ENCODE results near the gene EIF2AK2. TPM values are rescaled to one million over a fixed set of nuclear protein-coding genes. Genes with fewer than 3 reads are reported as not detected.
A peak's percentile ranks its signal among the peaks of the same experiment; 100 is the strongest.

Gene EIF2AK2
- total RNA-seq, 2 experiments from 2014 or later: 113 to 117 TPM

DNA sequence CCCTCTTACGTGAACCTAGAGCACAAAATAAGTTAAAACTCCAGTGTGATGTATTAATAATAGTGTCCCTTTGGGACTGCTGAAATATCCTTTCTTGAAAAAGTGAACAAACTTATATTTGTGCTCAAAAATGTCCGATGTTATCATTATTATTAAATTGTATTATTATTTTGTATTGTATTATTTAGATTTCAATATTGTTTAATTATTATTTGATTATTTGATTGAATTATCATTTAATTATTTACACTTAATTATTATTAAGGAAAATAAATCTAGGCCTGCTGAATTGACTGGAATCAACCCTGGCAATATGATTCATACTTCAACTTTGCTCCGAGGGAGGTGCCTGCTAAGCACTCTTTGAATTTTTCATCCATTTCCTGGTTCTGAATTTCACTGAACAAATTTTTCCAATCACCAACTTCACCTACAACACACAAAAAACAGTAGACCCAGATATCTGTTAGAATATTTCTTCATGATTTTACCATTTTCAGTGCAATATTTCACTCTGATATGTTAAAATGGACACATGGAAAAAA is 10.9 kb upstream of the EIF2AK2 start:
- no peak overlapping the region for H3K4me3 Mint-ChIP-seq
- H3K27ac Mint-ChIP-seq: no peak overlapping the region
- no peak for ATAC-seq
- DNase-seq: no peak
- CTCF ChIA-PET: interaction anchor here (0.7 to 3.3 kb wide), 14 partner anchors 9 to 229 kb away, joined by 3 to 24 read pairs (median 5); partner anchors contain the start of gene EIF2AK2
- no peaks in the 10 kb centered on the region for H3K27me3 Mint-ChIP-seq (ENCODE audit: low read depth)
- H3K4me1 Mint-ChIP-seq (ENCODE audit: low read depth): no peaks in the 10 kb centered on the region
- peaks cover 19% of the 10 kb centered on the region for H3K9me3 Mint-ChIP-seq (ENCODE audit: insufficient read depth)
- peaks cover 10% of the 10 kb centered on the region for H3K36me3 Mint-ChIP-seq (ENCODE audit: low read depth)
- POLR2A ChIA-PET: interaction anchor here (0.6 to 1.1 kb wide), 2 partner anchors 10 to 96 kb away, joined by 3 read pairs; no protein-coding TSS in a partner anchor

DNA sequence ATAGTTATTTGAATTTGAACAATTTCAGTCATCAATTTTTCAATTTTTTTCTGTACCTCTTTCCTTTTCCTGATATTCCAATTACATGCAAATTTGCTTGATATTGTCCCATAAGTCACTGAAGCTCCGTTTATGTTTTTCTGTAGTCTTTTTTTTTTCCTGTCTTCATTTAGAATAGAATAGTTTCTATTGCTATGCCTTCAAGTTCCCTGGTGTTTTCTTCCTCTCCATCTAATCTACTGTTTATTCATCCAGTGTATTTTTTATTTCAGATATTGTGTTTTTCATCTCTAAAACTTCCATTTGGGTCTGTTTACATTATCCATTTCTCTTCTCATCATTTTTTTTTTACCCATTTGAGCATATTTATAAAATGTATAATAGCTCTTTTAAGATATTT is 8.0 kb upstream of the EIF2AK2 start:
- H3K4me1 Mint-ChIP-seq (ENCODE audit: low read depth): peaks cover 3% of the 10 kb centered on the region
- H3K27ac Mint-ChIP-seq: no peak overlapping the region
- peaks cover 19% of the 10 kb centered on the region for H3K9me3 Mint-ChIP-seq (ENCODE audit: insufficient read depth)
- H3K27me3 Mint-ChIP-seq (ENCODE audit: low read depth): no peaks in the 10 kb centered on the region
- H3K4me3 Mint-ChIP-seq: no peak overlapping the region
- peaks cover 10% of the 10 kb centered on the region for H3K36me3 Mint-ChIP-seq (ENCODE audit: low read depth)
- CTCF ChIA-PET: no interaction called here
- DNase-seq (no peak), ATAC-seq (no peak)
- POLR2A ChIA-PET: no interaction called here

DNA sequence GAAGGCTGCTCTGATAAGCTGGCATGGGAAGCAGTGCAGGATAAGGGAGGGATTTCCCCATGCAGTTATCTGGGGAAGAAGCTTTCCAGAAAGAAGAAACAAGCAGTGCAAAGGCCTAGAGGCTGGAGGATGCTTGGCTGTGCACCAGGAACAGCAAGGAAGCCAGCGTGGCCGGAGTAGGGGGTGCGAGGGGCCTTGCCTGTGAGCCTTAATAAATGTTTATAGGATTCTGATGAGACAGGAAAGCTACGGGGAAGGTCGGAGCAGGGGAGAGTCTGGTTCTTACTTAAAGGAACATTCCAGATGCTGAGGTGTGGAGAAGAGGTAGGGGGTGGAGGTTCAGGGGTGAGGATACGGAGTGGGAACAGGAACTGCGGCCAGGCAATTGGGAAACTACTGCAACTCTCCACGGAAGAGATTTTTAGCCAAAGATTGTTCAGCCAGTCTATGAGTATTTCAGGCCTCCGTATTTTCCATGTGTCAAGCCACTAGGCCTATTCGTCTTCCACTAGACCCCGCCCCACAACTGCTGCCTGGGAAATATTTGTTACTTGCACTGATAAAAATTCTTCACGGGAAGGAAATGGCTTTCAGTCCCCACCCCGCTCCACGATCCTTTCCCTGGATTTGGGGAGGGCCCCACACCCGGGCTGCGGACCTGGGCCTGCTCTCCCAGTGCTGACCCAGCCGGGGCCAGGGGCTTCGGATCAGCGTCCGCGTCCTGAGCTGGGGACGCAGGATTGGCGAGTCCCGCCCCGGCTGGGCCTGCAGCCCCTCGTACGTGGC is 516 bp downstream of the EIF2AK2 start:
- Mint-ChIP-seq H3K36me3 (ENCODE audit: low read depth) (peaks cover 46% of the 10 kb centered on the region), H3K4me1 (ENCODE audit: low read depth) (peaks cover 51% of the 10 kb centered on the region), H3K27me3 (ENCODE audit: low read depth) (no peaks in the 10 kb centered on the region), H3K27ac (peak overlapping the region; percentile 98), H3K9me3 (ENCODE audit: insufficient read depth) (no peaks in the 10 kb centered on the region), H3K4me3 (peak overlapping the region; percentile 98)
- peak; percentile 57 for DNase-seq
- CTCF ChIA-PET: interaction anchor here (0.8 to 3.3 kb wide), 2 partner anchors 12 to 76 kb away, joined by 3 to 24 read pairs; no protein-coding TSS in a partner anchor
- POLR2A ChIA-PET: interaction anchor here (0.6 to 2.7 kb wide), 14 partner anchors 8 to 1872 kb away, joined by 3 to 12 read pairs (median 4); partner anchors contain the start of genes CEBPZ, CEBPZOS, HNRNPLL and NDUFAF7
- peak; percentile 36 for ATAC-seq

DNA sequence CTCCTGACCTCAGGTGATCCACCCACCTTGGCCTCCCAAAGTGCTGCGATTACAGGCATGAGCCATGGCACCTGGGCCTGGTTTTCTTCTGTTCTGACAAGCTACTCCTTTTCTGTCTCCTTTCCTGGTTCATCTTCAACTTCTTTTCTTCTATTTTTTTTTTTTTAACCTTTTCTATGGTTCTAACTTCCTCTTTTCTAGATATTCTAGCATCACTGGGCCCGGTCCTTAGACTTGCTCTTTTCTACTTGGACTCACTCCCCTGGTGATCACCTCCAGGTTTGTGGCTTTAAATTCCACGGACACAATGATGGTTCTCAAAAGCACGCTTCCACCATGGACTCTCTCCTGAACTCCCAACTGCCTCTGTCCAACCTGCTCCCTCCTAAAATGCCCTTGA is 2.0 kb downstream of the EIF2AK2 start:
- H3K9me3 Mint-ChIP-seq (ENCODE audit: insufficient read depth): no peaks in the 10 kb centered on the region
- ATAC-seq (no peak), DNase-seq (no peak)
- peak overlapping the region; percentile 98 for H3K4me3 Mint-ChIP-seq
- H3K36me3 Mint-ChIP-seq (ENCODE audit: low read depth): peaks cover 57% of the 10 kb centered on the region
- ChIA-PET CTCF (no interaction called here), POLR2A (no interaction called here)
- H3K27ac Mint-ChIP-seq: peak overlapping the region; percentile 98
- H3K4me1 Mint-ChIP-seq (ENCODE audit: low read depth): peaks cover 58% of the 10 kb centered on the region
- no peaks in the 10 kb centered on the region for H3K27me3 Mint-ChIP-seq (ENCODE audit: low read depth)

DNA sequence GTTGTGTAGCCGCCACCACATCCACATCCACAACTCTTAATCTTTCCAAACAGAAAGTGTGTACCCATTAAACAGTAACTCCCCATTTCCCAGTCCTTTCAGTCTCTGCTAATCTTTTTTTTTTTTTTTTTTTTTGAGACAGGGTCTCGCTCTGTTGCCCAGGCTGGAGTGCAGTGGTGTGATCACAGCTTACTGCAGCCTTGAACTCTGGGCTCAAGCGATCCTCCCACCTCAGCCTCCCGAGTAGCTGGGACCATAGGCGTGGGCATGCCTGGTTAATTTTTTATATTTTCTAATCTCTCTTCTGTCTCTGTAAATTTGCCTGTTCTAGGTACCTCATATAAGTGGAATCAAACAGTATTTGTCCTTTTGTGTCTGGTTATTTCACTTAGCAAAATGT is 3.6 kb downstream of the EIF2AK2 start:
- Mint-ChIP-seq H3K4me3 (no peak overlapping the region), H3K4me1 (ENCODE audit: low read depth) (peaks cover 68% of the 10 kb centered on the region), H3K27me3 (ENCODE audit: low read depth) (no peaks in the 10 kb centered on the region), H3K9me3 (ENCODE audit: insufficient read depth) (no peaks in the 10 kb centered on the region), H3K27ac (no peak overlapping the region), H3K36me3 (ENCODE audit: low read depth) (peaks cover 69% of the 10 kb centered on the region)
- POLR2A ChIA-PET: no interaction called here
- ATAC-seq (no peak), DNase-seq (no peak)
- CTCF ChIA-PET: no interaction called here

DNA sequence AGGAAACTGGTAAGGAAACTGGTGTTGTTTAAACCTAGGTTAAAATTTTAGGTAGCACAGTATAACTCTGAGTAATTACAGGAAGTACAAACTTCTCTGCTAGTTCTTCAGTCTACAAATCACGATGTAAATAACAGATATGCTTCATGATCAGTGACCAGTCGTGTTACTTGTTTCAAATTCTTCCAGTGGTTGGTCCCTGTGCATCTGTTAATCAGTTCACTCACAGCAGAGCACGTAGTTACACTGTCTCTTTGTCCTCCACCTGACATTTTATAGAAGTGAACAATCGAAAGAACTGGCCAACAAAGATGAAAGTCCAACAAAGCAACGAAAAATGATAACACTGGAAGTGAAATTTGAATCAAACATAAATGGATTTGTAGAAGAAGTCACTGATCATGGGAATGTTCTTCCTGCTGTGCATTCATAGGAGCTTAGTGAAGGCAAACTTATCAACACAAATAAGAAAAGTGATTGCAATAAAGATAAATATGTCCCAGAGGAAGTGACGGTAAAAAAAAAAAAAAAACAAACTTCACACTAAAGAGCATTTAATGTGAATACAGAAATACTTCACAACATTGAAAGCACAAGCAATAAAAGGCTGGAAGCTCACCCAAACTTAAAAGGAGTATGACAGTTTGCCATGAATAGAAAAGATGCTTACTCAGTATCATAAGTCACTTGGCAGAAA is 7.0 kb downstream of the EIF2AK2 start:
- Mint-ChIP-seq H3K36me3 (ENCODE audit: low read depth) (peaks cover 75% of the 10 kb centered on the region), H3K4me1 (ENCODE audit: low read depth) (peaks cover 56% of the 10 kb centered on the region), H3K4me3 (no peak overlapping the region), H3K27me3 (ENCODE audit: low read depth) (no peaks in the 10 kb centered on the region), H3K9me3 (ENCODE audit: insufficient read depth) (no peaks in the 10 kb centered on the region), H3K27ac (peak overlapping the region; percentile 74)
- CTCF ChIA-PET: no interaction called here
- ATAC-seq (peak; percentile 32), DNase-seq (no peak)
- POLR2A ChIA-PET: no interaction called here

DNA sequence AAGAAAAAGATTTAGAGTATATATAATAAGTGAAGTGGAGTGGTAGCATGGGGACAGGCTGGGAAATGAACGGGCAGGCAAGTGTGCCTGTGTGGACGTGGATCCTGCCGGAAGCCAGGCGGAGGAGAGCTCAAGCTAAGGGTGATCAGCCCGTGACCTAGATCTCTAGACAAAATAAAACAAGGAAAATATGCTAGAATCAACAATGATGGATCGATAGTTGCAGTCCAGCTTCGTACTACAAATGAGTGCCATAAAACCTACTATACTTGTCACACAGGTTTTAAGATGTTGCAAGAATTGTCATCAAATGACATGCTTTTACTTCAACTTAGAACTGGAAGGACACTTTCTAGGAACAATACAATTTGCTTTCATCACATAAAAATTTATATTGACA is 8.5 kb downstream of the EIF2AK2 start:
- no peak for ATAC-seq
- no peak overlapping the region for H3K27ac Mint-ChIP-seq
- peaks cover 44% of the 10 kb centered on the region for H3K4me1 Mint-ChIP-seq (ENCODE audit: low read depth)
- H3K27me3 Mint-ChIP-seq (ENCODE audit: low read depth): no peaks in the 10 kb centered on the region
- H3K36me3 Mint-ChIP-seq (ENCODE audit: low read depth): peaks cover 71% of the 10 kb centered on the region
- no peak overlapping the region for H3K4me3 Mint-ChIP-seq
- no peaks in the 10 kb centered on the region for H3K9me3 Mint-ChIP-seq (ENCODE audit: insufficient read depth)
- POLR2A ChIA-PET: interaction anchor here (1.4 kb wide), 1 partner anchor 8 kb away, joined by 3 read pairs; the partner anchor contains the start of gene EIF2AK2
- CTCF ChIA-PET: no interaction called here
- no peak for DNase-seq

DNA sequence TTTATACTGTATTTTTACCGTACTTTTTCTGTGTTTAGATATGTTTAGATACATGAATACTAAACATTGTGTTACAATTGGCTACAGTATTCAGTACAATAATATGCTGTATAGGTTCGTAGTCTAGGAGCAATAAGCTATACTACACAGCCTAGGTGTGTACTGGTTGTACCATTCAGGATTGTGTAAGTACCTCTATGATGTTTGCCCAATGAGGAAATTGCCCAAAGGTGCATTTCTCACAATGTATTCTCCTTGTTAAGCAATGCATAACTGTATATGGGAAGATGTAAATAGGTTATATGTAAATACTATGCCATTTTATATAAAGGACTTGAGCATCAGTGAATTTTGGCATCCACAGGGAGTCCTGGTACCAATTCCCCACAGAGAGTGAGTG is 10.7 kb downstream of the EIF2AK2 start:
- ChIA-PET POLR2A (interaction anchor here (1.5 kb wide), 1 partner anchor 11 kb away, joined by 6 read pairs; the partner anchor contains the start of gene EIF2AK2), CTCF (no interaction called here)
- Mint-ChIP-seq H3K4me3 (no peak overlapping the region), H3K4me1 (ENCODE audit: low read depth) (peaks cover 26% of the 10 kb centered on the region), H3K27ac (no peak overlapping the region), H3K36me3 (ENCODE audit: low read depth) (peaks cover 65% of the 10 kb centered on the region), H3K9me3 (ENCODE audit: insufficient read depth) (no peaks in the 10 kb centered on the region), H3K27me3 (ENCODE audit: low read depth) (no peaks in the 10 kb centered on the region)
- no peak for DNase-seq
- ATAC-seq: no peak

DNA sequence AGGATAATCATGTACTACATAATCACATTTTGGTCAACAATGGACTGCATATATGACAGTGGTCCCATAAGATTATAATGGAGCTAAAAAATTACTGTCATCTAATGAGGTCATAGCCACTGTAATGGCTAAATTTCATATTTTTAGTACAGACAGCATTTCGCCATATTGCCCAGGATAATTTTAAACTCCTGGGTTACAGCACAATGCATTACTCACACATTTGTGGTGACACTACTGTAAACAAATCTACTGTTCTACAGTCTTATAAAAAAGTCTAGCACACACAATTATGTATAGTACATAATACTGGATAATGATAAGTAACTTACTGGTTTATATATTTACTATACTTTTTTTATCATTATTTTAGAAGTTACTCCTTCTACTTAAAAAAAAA is 12.8 kb downstream of the EIF2AK2 start:
- Mint-ChIP-seq H3K4me3 (no peak overlapping the region), H3K36me3 (ENCODE audit: low read depth) (peaks cover 68% of the 10 kb centered on the region), H3K27me3 (ENCODE audit: low read depth) (no peaks in the 10 kb centered on the region), H3K4me1 (ENCODE audit: low read depth) (peaks cover 12% of the 10 kb centered on the region), H3K9me3 (ENCODE audit: insufficient read depth) (no peaks in the 10 kb centered on the region), H3K27ac (no peak overlapping the region)
- no peak for DNase-seq
- POLR2A ChIA-PET: no interaction called here
- CTCF ChIA-PET: interaction anchor here (0.6 kb wide), 1 partner anchor 791 kb away, joined by 4 read pairs; no protein-coding TSS in a partner anchor
- no peak for ATAC-seq

DNA sequence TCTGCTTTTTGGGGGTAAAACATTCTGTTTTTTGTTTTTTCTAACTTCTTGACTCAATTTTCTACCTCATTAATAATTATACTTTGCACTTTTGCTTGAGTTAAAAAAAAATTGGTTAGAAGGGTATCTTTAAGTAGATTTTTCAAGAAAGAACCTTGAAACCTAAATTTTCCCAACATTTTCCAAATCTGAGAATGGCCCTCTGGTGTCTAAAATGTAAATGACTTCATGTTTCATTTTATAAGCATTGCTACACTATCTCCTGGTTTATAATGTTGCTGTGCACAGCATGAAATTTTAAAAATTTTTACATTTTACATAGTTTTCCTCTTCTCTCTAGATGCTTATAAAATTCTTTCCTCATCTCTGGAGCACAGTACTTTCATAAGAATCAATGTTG is 14.2 kb downstream of the EIF2AK2 start:
- H3K9me3 Mint-ChIP-seq (ENCODE audit: insufficient read depth): no peaks in the 10 kb centered on the region
- ATAC-seq (no peak), DNase-seq (no peak)
- H3K27me3 Mint-ChIP-seq (ENCODE audit: low read depth): no peaks in the 10 kb centered on the region
- POLR2A ChIA-PET: interaction anchor here (0.7 kb wide), 1 partner anchor 650 kb away, joined by 3 read pairs; no protein-coding TSS in a partner anchor
- no peak overlapping the region for H3K27ac Mint-ChIP-seq
- no peak overlapping the region for H3K4me3 Mint-ChIP-seq
- peaks cover 66% of the 10 kb centered on the region for H3K36me3 Mint-ChIP-seq (ENCODE audit: low read depth)
- H3K4me1 Mint-ChIP-seq (ENCODE audit: low read depth): peaks cover 4% of the 10 kb centered on the region
- CTCF ChIA-PET: no interaction called here

DNA sequence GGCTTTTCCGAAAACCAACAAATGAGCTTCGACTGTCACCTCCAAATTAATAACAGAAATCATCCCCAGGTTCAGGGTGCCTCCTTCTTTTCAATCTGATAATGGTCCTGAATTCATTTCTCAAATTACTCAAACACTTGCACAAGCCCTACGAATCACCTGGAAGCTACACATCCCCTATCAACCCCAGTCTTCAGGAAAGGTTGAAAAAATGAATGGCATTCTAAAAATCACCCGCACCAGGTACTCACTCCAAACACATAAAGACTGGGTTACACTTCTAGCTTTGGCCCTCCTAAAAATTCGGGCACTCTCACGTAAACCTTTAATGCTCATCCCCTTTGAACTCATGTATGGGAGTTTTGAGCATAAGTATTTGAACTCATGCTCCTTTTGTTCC is 23.9 kb downstream of the EIF2AK2 start:
- H3K4me1 Mint-ChIP-seq (ENCODE audit: low read depth): no peaks in the 10 kb centered on the region
- ChIA-PET POLR2A (interaction anchor here (0.5 kb wide), 1 partner anchor 50 kb away, joined by 3 read pairs; no protein-coding TSS in a partner anchor), CTCF (no interaction called here)
- H3K27ac Mint-ChIP-seq: no peak overlapping the region
- no peaks in the 10 kb centered on the region for H3K27me3 Mint-ChIP-seq (ENCODE audit: low read depth)
- H3K4me3 Mint-ChIP-seq: no peak overlapping the region
- DNase-seq (no peak), ATAC-seq (no peak)
- H3K9me3 Mint-ChIP-seq (ENCODE audit: insufficient read depth): no peaks in the 10 kb centered on the region
- peaks cover 60% of the 10 kb centered on the region for H3K36me3 Mint-ChIP-seq (ENCODE audit: low read depth)

DNA sequence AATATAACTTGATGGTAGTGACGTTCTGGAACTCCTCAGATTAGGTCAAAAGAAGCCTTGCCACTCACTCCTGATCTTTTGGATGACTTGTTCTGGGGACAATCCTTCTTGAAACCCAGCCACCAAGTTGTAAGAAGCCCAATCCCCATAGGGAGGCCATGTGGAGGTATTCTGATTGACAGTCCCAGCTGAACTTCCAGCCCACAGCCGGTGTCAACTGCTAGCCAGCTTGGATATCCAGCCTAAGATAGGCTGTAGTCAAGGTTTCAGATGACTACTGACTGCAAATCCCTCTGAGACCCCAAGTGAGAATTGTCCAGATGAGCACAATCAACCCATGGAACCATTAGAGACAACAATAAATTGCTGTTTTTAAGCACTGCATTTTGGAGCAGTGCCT is 31.4 kb downstream of the EIF2AK2 start:
- no peaks in the 10 kb centered on the region for H3K27me3 Mint-ChIP-seq (ENCODE audit: low read depth)
- no peak for DNase-seq
- ChIA-PET POLR2A (interaction anchor here (1.0 kb wide), 1 partner anchor 10 kb away, joined by 4 read pairs; no protein-coding TSS in a partner anchor), CTCF (no interaction called here)
- peaks cover 68% of the 10 kb centered on the region for H3K36me3 Mint-ChIP-seq (ENCODE audit: low read depth)
- ATAC-seq: no peak
- H3K27ac Mint-ChIP-seq: no peak overlapping the region
- H3K4me3 Mint-ChIP-seq: no peak overlapping the region
- no peaks in the 10 kb centered on the region for H3K4me1 Mint-ChIP-seq (ENCODE audit: low read depth)
- no peaks in the 10 kb centered on the region for H3K9me3 Mint-ChIP-seq (ENCODE audit: insufficient read depth)
